Mammary epithelial cell (primary cell): Measurements from ENCODE around the gene EDC4.

ENCODE experiments used
- EZH2 ChIP-seq: IDR thresholded peaks from 2 replicates; pipeline ENCODE4 v1.6.1; 2012; ENCODE audit warnings: low read length, inconsistent platforms, borderline replicate concordance
- TF ChIP-seq, protein P1 (sequence below), 2 donors: IDR thresholded peaks in 1 of 2; conservative IDR thresholded peaks in 1 of 2; 2 replicates each; pipeline ENCODE4 v1.5.1; 2011 to 2012; ENCODE audit warnings: inconsistent platforms in 2 of 2, low read length in 2 of 2, mild to moderate bottlenecking in 2 of 2, control low read depth in 1 of 2, low read depth in 1 of 2; ENCODE audit not compliant: insufficient read depth in 1 of 2; ENCODE audit errors: extremely low read depth in 1 of 2

DNA sequence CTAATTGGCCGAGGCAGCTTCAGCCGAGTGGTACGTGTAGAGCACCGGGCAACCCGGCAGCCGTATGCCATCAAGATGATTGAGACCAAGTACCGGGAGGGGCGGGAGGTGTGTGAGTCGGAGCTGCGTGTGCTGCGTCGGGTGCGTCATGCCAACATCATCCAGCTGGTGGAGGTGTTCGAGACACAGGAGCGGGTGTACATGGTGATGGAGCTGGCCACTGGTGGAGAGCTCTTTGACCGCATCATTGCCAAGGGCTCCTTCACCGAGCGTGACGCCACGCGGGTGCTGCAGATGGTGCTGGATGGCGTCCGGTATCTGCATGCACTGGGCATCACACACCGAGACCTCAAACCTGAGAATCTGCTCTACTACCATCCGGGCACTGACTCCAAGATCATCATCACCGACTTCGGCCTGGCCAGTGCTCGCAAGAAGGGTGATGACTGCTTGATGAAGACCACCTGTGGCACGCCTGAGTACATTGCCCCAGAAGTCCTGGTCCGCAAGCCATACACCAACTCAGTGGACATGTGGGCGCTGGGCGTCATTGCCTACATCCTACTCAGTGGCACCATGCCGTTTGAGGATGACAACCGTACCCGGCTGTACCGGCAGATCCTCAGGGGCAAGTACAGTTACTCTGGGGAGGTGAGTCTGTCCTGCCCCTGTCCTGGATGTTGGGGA lies 36.3 kb downstream of the EDC4 start:
- TF ChIP-seq, protein P1, sequence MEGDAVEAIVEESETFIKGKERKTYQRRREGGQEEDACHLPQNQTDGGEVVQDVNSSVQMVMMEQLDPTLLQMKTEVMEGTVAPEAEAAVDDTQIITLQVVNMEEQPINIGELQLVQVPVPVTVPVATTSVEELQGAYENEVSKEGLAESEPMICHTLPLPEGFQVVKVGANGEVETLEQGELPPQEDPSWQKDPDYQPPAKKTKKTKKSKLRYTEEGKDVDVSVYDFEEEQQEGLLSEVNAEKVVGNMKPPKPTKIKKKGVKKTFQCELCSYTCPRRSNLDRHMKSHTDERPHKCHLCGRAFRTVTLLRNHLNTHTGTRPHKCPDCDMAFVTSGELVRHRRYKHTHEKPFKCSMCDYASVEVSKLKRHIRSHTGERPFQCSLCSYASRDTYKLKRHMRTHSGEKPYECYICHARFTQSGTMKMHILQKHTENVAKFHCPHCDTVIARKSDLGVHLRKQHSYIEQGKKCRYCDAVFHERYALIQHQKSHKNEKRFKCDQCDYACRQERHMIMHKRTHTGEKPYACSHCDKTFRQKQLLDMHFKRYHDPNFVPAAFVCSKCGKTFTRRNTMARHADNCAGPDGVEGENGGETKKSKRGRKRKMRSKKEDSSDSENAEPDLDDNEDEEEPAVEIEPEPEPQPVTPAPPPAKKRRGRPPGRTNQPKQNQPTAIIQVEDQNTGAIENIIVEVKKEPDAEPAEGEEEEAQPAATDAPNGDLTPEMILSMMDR (conservative IDR thresholded peaks at IDR 0.05 in 1 of 2, IDR thresholded peaks at IDR 0.05 in 1 of 2; ENCODE audit: extremely low read depth in 1 of 2, insufficient read depth in 1 of 2, low read depth in 1 of 2, low read length in 2 of 2), result no peak
- no peak for TF ChIP-seq EZH2
